ENCODE data around the gene ZIC2. TPM values are rescaled to one million over a fixed set of nuclear protein-coding genes. Genes with fewer than 3 reads are reported as not detected.
"Not testable (repeated sequence)": the region's sequence is repeated elsewhere in the genome, so short reads cannot be mapped to it uniquely, and the experiment has no call there.

Gene ZIC2
- total RNA-seq, 1 donor from 2014 or later = not detected

- DNase-seq (no peak), ATAC-seq (no peak)
- intact Hi-C loops (cut with micrococcal nuclease) = no loop called here
Measured at GRCh38 chr13:99993660-99994637, 12.4 kb downstream of the ZIC2 start.

GRCh38 chr13:99994638-99995020, 13.0 kb downstream of the ZIC2 start:
- DNase-seq = no peak
- ATAC-seq = no peak
- intact Hi-C loops (cut with micrococcal nuclease) = no loop called here

GRCh38 chr13:99995104-99995588, 13.6 kb downstream of the ZIC2 start:
- DNase-seq = no peak
- intact Hi-C loops (cut with micrococcal nuclease) = no loop called here
- no peak for ATAC-seq

GRCh38 chr13:99995589-99996380, 14.2 kb downstream of the ZIC2 start:
- DNase-seq (no peak), ATAC-seq (no peak)
- intact Hi-C loops (cut with micrococcal nuclease) = no loop called here

GRCh38 chr13:99996381-99996973, 14.9 kb downstream of the ZIC2 start:
- no peak for DNase-seq
- intact Hi-C loops (cut with micrococcal nuclease) = no loop called here
- no peak for ATAC-seq

- ATAC-seq (no peak), DNase-seq (no peak)
- intact Hi-C loops (cut with micrococcal nuclease) = no loop called here
Measured at GRCh38 chr13:99997702-99998214, 16.2 kb downstream of the ZIC2 start.

GRCh38 chr13:99998261-99998660, 16.7 kb downstream of the ZIC2 start:
- DNase-seq = no peak
- intact Hi-C loops (cut with micrococcal nuclease) = no loop called here
- no peak for ATAC-seq

GRCh38 chr13:100014621-100015020, 33.0 kb downstream of the ZIC2 start:
- ATAC-seq = no peak
- no peak for DNase-seq
- intact Hi-C loops (cut with micrococcal nuclease) = no loop called here

- DNase-seq = no peak
- ATAC-seq = no peak
Measured at GRCh38 chr13:100019780-100020356, 38.3 kb downstream of the ZIC2 start.

GRCh38 chr13:100022798-100023197, 41.2 kb downstream of the ZIC2 start:
- DNase-seq (no peak), ATAC-seq (no peak)
- intact Hi-C loops (cut with micrococcal nuclease) = no loop called here

More at GRCh38 chr13:100019780-100020356, 38.3 kb downstream of the ZIC2 start:
- intact Hi-C loops (cut with micrococcal nuclease) = no loop called here

- no peak for DNase-seq
- intact Hi-C loops (cut with micrococcal nuclease) = no loop called here
- no peak for ATAC-seq
Measured at GRCh38 chr13:100024023-100024422, 42.4 kb downstream of the ZIC2 start.

- intact Hi-C loops (cut with micrococcal nuclease) = no loop called here
- ATAC-seq = no peak
- no peak for DNase-seq
Measured at GRCh38 chr13:100029933-100030332, 48.3 kb downstream of the ZIC2 start.

GRCh38 chr13:100032642-100033041, 51.1 kb downstream of the ZIC2 start:
- intact Hi-C loops (cut with micrococcal nuclease); DNase-seq; ATAC-seq: not testable (repeated sequence)

GRCh38 chr13:100035936-100036335, 54.4 kb downstream of the ZIC2 start:
- intact Hi-C loops (cut with micrococcal nuclease) = no loop called here
- DNase-seq = no peak

More at GRCh38 chr13:100035936-100036335, 54.4 kb downstream of the ZIC2 start:
- no peak for ATAC-seq

Other genes starting within 250 kb of the ZIC2 start
- gene ZIC5, start 10.0 kb upstream of the ZIC2 start, total RNA-seq = not detected
- gene PCCA, start 107.3 kb downstream of the ZIC2 start, total RNA-seq = 72.5 TPM

Measured in left ventricle myocardium superior (tissue), 1 donor.